Measurements from ENCODE around the gene PRKCA.

The PRKCA gene

GRCh38 chr17:66790501-66791061 is 488.2 kb downstream of the PRKCA start:
- no peaks in the 10 kb centered on the region for H3K9me3 ChIP-seq (ENCODE audit: insufficient read depth, low read depth, low read length)
- no peak overlapping the region for H3K9ac ChIP-seq (ENCODE audit: low read depth, low read length)
- H3K4me1 ChIP-seq (ENCODE audit: insufficient read depth, low read length) = no peaks in the 10 kb centered on the region
- H3K36me3 ChIP-seq (ENCODE audit: insufficient read depth, low read length) = no peaks in the 10 kb centered on the region
- H3K4me3 ChIP-seq (ENCODE audit: low read length) = no peak overlapping the region
- no peak overlapping the region for H3K27ac ChIP-seq (ENCODE audit: low read depth, low read length)
- no peaks in the 10 kb centered on the region for H3K27me3 ChIP-seq (ENCODE audit: insufficient read depth, low read length)
- whole genome bisulfite sequencing = 94% methylated on average over 11 of the region's 11 CpGs

- no peaks in the 10 kb centered on the region for H3K4me1 ChIP-seq (ENCODE audit: insufficient read depth, low read length)
- WGBS = 91% methylated on average over 15 of the region's 15 CpGs
- H3K4me3 ChIP-seq (ENCODE audit: low read length) = no peak overlapping the region
- H3K36me3 ChIP-seq (ENCODE audit: insufficient read depth, low read length) = no peaks in the 10 kb centered on the region
- no peaks in the 10 kb centered on the region for H3K27me3 ChIP-seq (ENCODE audit: insufficient read depth, low read length)
- H3K9ac ChIP-seq (ENCODE audit: low read depth, low read length) = no peak overlapping the region
- no peak overlapping the region for H3K27ac ChIP-seq (ENCODE audit: low read depth, low read length)
- H3K9me3 ChIP-seq (ENCODE audit: insufficient read depth, low read depth, low read length) = no peaks in the 10 kb centered on the region
Observed at GRCh38 chr17:66791347-66791746, 488.9 kb downstream of the PRKCA start.

GRCh38 chr17:66793814-66794213 is 491.4 kb downstream of the PRKCA start:
- Histone ChIP-seq H3K9me3 (ENCODE audit: insufficient read depth, low read depth, low read length) (no peaks in the 10 kb centered on the region), H3K36me3 (ENCODE audit: insufficient read depth, low read length) (no peaks in the 10 kb centered on the region), H3K4me1 (ENCODE audit: insufficient read depth, low read length) (no peaks in the 10 kb centered on the region), H3K9ac (ENCODE audit: low read depth, low read length) (no peak overlapping the region), H3K27ac (ENCODE audit: low read depth, low read length) (no peak overlapping the region), H3K4me3 (ENCODE audit: low read length) (no peak overlapping the region), H3K27me3 (ENCODE audit: insufficient read depth, low read length) (no peaks in the 10 kb centered on the region)
- WGBS = 93% methylated on average over 3 of the region's 3 CpGs

GRCh38 chr17:66795486-66795885 is 493.1 kb downstream of the PRKCA start:
- no peak overlapping the region for H3K27ac ChIP-seq (ENCODE audit: low read depth, low read length)
- no peaks in the 10 kb centered on the region for H3K9me3 ChIP-seq (ENCODE audit: insufficient read depth, low read depth, low read length)
- H3K4me1 ChIP-seq (ENCODE audit: insufficient read depth, low read length) = no peaks in the 10 kb centered on the region
- 97% methylated on average over 3 of the region's 3 CpGs for WGBS
- H3K9ac ChIP-seq (ENCODE audit: low read depth, low read length) = no peak overlapping the region
- H3K27me3 ChIP-seq (ENCODE audit: insufficient read depth, low read length) = no peaks in the 10 kb centered on the region
- H3K36me3 ChIP-seq (ENCODE audit: insufficient read depth, low read length) = no peaks in the 10 kb centered on the region
- no peak overlapping the region for H3K4me3 ChIP-seq (ENCODE audit: low read length)

GRCh38 chr17:66799849-66800537 is 497.6 kb downstream of the PRKCA start:
- no peak overlapping the region for H3K4me3 ChIP-seq (ENCODE audit: low read length)
- peaks cover 20% of the 10 kb centered on the region for H3K4me1 ChIP-seq (ENCODE audit: insufficient read depth, low read length)
- WGBS = 95% methylated on average over 10 of the region's 10 CpGs
- H3K9ac ChIP-seq (ENCODE audit: low read depth, low read length) = no peak overlapping the region
- H3K9me3 ChIP-seq (ENCODE audit: insufficient read depth, low read depth, low read length) = no peaks in the 10 kb centered on the region
- H3K36me3 ChIP-seq (ENCODE audit: insufficient read depth, low read length) = no peaks in the 10 kb centered on the region
- H3K27ac ChIP-seq (ENCODE audit: low read depth, low read length) = no peak overlapping the region
- H3K27me3 ChIP-seq (ENCODE audit: insufficient read depth, low read length) = no peaks in the 10 kb centered on the region

- Histone ChIP-seq H3K4me1 (ENCODE audit: insufficient read depth, low read length) (peaks cover 20% of the 10 kb centered on the region), H3K27me3 (ENCODE audit: insufficient read depth, low read length) (no peaks in the 10 kb centered on the region), H3K4me3 (ENCODE audit: low read length) (no peak overlapping the region), H3K9ac (ENCODE audit: low read depth, low read length) (no peak overlapping the region), H3K36me3 (ENCODE audit: insufficient read depth, low read length) (no peaks in the 10 kb centered on the region), H3K9me3 (ENCODE audit: insufficient read depth, low read depth, low read length) (no peaks in the 10 kb centered on the region), H3K27ac (ENCODE audit: low read depth, low read length) (peak overlapping the region; percentile 32; the same call in 1 of the 2 replicates)
- WGBS = 45% methylated on average over 19 of the region's 19 CpGs
Observed at GRCh38 chr17:66803474-66803951, 501.1 kb downstream of the PRKCA start.

- peaks cover 20% of the 10 kb centered on the region for H3K4me1 ChIP-seq (ENCODE audit: insufficient read depth, low read length)
- no peaks in the 10 kb centered on the region for H3K36me3 ChIP-seq (ENCODE audit: insufficient read depth, low read length)
- 95% methylated on average over 10 of the region's 10 CpGs for WGBS
- no peak overlapping the region for H3K4me3 ChIP-seq (ENCODE audit: low read length)
- no peaks in the 10 kb centered on the region for H3K9me3 ChIP-seq (ENCODE audit: insufficient read depth, low read depth, low read length)
- H3K9ac ChIP-seq (ENCODE audit: low read depth, low read length) = no peak overlapping the region
- no peaks in the 10 kb centered on the region for H3K27me3 ChIP-seq (ENCODE audit: insufficient read depth, low read length)
- no peak overlapping the region for H3K27ac ChIP-seq (ENCODE audit: low read depth, low read length)
Observed at GRCh38 chr17:66805567-66805966, 503.2 kb downstream of the PRKCA start.

- peaks cover 20% of the 10 kb centered on the region for H3K4me1 ChIP-seq (ENCODE audit: insufficient read depth, low read length)
- H3K27me3 ChIP-seq (ENCODE audit: insufficient read depth, low read length) = no peaks in the 10 kb centered on the region
- no peaks in the 10 kb centered on the region for H3K36me3 ChIP-seq (ENCODE audit: insufficient read depth, low read length)
- no peak overlapping the region for H3K27ac ChIP-seq (ENCODE audit: low read depth, low read length)
- no peaks in the 10 kb centered on the region for H3K9me3 ChIP-seq (ENCODE audit: insufficient read depth, low read depth, low read length)
- WGBS = 91% methylated on average over 10 of the region's 10 CpGs
- no peak overlapping the region for H3K4me3 ChIP-seq (ENCODE audit: low read length)
- H3K9ac ChIP-seq (ENCODE audit: low read depth, low read length) = no peak overlapping the region
Observed at GRCh38 chr17:66807182-66807581, 504.8 kb downstream of the PRKCA start.

- Histone ChIP-seq H3K4me1 (ENCODE audit: insufficient read depth, low read length) (peaks cover 3% of the 10 kb centered on the region), H3K4me3 (ENCODE audit: low read length) (no peak overlapping the region), H3K9me3 (ENCODE audit: insufficient read depth, low read depth, low read length) (no peaks in the 10 kb centered on the region), H3K27ac (ENCODE audit: low read depth, low read length) (no peak overlapping the region), H3K27me3 (ENCODE audit: insufficient read depth, low read length) (no peaks in the 10 kb centered on the region), H3K36me3 (ENCODE audit: insufficient read depth, low read length) (no peaks in the 10 kb centered on the region), H3K9ac (ENCODE audit: low read depth, low read length) (no peak overlapping the region)
- WGBS = 95% methylated on average over 5 of the region's 5 CpGs
Observed at GRCh38 chr17:66809408-66809807, 507.0 kb downstream of the PRKCA start.

GRCh38 chr17:66810951-66811682 is 508.7 kb downstream of the PRKCA start:
- Histone ChIP-seq H3K9me3 (ENCODE audit: insufficient read depth, low read depth, low read length) (no peaks in the 10 kb centered on the region), H3K27ac (ENCODE audit: low read depth, low read length) (no peak overlapping the region), H3K4me1 (ENCODE audit: insufficient read depth, low read length) (no peaks in the 10 kb centered on the region), H3K9ac (ENCODE audit: low read depth, low read length) (no peak overlapping the region), H3K4me3 (ENCODE audit: low read length) (no peak overlapping the region), H3K27me3 (ENCODE audit: insufficient read depth, low read length) (no peaks in the 10 kb centered on the region), H3K36me3 (ENCODE audit: insufficient read depth, low read length) (no peaks in the 10 kb centered on the region)
- 93% methylated on average over 12 of the region's 12 CpGs for WGBS

- 91% methylated on average over 9 of the region's 9 CpGs for WGBS
- Histone ChIP-seq H3K9me3 (ENCODE audit: insufficient read depth, low read depth, low read length) (no peaks in the 10 kb centered on the region), H3K27me3 (ENCODE audit: insufficient read depth, low read length) (no peaks in the 10 kb centered on the region), H3K4me3 (ENCODE audit: low read length) (no peak overlapping the region), H3K4me1 (ENCODE audit: insufficient read depth, low read length) (no peaks in the 10 kb centered on the region), H3K9ac (ENCODE audit: low read depth, low read length) (no peak overlapping the region), H3K27ac (ENCODE audit: low read depth, low read length) (no peak overlapping the region), H3K36me3 (ENCODE audit: insufficient read depth, low read length) (no peaks in the 10 kb centered on the region)
Observed at GRCh38 chr17:66811683-66812054, 509.3 kb downstream of the PRKCA start.
